DMS79 treated with DMSO at 0.1 percent for 48 hours (cell line): ENCODE measurements around the gene COL11A2.
"Not testable (repeated sequence)": the region's sequence is repeated elsewhere in the genome, so short reads cannot be mapped to it uniquely, and the experiment has no call there.

Source experiments
- DNase-seq: peaks from one replicate; lab custom pipeline; 2025; lab: John Stamatoyannopoulos, UW

Gene COL11A2

DNA sequence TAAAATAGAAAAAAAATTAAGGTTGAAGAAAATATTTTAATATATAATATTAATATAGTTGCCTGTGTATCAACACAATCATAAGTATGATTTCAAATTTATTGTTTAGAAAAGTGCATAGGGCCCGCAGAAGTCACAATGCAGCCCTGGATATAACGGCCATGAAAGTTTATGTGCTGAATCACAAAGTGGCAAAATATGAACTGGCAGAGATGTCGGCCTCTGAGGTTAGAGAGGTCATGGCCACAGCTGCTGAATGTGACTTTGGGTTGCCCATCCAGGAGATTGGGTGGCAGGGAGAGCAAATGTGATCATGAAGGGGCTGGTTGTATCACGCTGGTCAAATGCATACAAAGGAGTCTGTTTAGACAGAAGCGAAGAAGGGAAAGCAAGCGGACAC, 35.7 kb downstream of the COL11A2 start:
- no peak for DNase-seq

DNA sequence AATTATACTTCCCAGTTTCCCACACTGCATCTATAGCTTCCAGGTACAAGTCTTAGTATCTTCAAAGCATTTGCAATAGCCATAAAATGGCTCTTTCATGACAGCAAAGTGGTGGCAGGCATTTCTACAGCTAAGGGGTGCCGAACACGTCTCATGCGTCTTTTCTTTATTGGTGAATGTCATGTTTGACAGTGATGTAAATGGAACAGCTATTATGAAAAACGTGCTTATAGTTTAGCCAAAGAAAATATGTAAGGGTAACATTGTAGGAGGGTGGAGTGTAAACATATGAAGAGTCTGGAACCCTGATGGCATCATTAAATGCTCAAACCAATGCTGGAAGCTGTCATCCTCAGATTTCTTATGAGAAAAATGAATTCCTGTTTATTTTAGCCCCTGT, 37.9 kb downstream of the COL11A2 start:
- DNase-seq, result no peak

DNA sequence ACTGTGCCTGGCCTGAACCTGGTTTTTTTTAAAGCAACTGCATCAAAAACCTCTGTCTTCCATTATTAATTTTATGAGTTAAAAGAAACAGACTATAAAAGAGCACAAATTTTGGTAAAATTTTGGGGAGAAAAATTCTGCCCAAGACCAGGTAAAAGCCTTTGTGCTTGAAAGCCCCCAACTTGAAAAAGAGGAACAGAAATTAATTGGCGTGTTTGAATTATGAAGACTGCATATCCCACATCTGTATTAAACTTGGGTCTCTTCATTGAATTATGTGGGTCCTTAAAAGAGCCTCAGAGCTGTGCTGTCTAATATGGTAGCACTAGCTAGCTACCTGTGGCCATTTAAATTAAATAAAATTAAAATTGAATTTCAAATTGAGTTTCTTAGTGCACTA, 41.2 kb downstream of the COL11A2 start:
- DNase-seq, result no peak

DNA sequence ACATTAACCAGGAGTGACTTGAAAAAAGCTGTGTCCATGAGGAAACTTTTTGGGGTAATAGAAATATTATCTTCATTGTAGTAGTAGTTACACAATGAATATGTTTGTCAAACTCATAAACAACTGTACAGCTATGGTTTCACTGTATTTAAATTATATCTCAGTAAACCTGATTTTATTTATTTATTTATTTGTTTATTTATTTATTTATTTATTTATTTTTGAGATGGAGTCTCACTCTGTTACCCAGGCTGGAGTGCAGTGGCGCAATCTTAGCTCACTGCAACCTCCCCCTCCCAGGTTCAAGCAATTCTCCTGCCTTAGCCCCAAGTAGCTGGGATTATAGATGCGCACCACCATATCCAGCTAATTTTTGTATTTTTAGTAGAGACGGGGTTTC, 41.7 kb downstream of the COL11A2 start:
- not testable (repeated sequence) for DNase-seq

DNA sequence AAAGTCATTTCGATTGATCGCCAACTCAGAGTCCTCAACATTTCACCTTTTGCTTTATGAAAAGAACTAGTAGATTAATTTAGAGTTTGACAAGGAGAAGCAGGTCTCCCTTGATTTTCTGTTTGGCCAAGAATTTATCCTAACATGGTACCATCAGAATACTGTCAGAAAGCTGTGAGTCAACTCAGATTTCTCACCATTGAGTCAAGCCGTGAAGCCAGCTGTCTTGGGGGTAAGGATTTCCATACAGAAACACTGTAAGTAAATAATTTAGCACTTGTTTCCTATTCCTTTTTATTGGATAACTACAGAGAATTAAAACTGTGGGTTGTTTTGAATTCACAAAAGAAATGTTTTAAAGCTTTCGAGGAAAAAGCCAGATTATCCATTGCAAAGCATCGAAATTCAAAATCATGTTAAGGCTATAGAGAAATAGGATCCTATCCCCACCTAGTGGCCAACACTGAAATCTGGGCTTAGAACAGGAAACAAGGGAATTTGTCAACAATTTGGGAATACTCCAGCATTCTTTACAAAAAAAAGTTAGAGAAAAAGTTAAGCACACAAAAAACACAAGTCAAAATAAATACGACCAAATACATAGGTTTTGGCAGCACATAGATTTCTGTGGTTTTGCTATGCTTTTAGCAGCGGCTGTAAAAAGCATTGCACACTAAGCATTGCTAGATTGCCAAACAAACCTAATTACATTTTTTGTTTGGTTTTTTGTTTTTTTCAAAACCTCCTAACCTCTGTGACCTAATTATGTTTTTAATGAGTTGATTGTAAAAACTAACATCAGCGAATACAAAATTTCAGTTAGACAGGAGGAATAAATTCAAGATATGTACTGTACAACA, 44.2 kb downstream of the COL11A2 start:
- DNase-seq, result peak; percentile 28

DNA sequence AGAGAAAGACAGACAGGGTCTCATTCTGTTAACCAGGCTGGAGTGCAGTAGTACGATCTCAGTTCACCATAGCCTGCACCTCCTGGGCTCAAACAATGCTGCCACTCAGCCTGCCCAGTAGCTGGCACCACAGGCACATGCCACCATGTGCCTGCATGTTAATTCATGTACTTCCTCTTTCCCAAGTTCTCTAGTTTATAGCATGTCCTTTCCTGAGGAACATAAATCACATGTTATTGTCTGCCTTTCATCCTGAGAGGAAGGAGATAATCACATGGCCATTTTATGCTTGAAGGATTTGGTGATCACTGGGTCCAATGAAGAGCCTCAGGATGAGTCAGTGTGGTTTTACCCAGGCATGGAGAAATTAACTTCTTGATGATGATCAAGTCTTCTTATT, 47.9 kb downstream of the COL11A2 start:
- DNase-seq, result no peak

DNA sequence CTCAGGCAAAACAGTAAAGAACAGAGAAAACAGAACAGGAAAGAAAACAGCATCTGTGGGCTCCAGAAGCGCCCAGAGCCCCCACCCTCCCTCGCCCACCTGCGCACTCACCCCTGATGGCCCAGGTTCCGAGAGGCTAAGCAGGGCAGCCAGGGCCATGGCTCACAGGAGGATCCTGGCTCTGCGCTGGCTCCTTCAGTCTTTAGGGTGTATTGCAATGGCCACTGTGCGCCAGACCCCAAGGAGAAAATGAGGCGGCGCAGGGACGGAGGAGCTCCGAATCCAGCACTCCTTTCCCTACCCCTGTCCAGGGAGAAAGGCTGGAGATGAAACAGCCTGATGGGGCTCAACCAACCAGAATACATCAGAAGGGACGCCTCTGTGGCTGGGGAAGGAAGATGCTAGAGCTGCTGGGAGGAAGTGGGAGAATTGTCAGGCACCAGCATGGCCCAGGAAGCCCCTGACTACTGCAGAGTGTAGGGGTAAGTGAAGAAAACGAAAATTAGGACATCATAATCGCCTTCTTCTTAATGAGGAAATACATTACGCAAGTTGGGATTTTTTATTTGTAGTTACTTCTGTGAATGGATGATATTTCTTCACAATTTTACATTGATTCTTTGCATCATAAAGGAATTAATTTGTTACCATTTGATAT, 49.0 kb downstream of the COL11A2 start:
- DNase-seq, result no peak

DNA sequence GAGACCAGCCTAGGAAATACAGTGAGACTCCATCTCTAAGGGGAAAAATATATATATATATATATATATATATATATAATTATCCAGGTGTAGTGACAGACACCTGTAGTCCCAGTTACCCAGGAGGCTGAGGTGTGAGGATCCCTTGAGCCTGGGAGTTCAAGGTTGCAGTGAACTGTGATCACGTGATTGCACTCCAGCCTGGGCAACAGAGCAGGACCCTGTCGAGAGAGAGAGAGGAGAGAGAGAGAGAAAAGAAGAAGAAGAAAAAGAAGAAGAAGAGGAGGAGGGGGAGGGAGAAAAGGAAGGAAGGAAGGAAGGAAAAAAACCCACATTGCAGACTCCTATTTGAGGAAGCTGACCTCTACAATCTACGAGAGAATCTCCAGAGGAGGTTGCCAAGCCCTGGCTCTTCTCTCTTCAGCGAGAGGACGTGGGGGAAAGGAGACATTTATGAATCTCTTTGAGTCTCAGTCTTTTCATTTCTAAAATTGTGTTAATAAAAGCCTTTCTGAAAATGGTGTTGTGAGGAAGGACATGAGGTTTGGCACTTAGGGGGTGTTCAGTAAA, 49.7 kb downstream of the COL11A2 start:
- DNase-seq, result no peak

DNA sequence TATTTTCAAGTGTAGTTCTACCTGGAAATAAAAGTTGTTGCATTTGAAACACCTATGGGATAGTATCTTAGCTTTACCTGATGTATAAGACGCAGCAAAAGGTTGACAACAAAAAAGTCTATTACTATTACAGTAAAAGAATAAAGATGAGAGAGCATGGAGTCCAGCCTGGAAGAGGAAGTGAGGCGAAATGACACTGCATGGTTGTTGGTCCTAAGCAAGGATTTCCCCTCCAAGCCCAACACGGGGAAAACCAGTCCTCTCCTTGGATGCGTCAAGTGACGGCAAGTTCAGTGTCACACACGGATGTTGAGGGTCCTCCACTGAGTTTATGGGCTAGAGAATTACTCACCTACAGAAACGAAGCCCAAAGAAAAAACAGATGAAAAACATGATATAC, 51.7 kb downstream of the COL11A2 start:
- DNase-seq, result no peak

DNA sequence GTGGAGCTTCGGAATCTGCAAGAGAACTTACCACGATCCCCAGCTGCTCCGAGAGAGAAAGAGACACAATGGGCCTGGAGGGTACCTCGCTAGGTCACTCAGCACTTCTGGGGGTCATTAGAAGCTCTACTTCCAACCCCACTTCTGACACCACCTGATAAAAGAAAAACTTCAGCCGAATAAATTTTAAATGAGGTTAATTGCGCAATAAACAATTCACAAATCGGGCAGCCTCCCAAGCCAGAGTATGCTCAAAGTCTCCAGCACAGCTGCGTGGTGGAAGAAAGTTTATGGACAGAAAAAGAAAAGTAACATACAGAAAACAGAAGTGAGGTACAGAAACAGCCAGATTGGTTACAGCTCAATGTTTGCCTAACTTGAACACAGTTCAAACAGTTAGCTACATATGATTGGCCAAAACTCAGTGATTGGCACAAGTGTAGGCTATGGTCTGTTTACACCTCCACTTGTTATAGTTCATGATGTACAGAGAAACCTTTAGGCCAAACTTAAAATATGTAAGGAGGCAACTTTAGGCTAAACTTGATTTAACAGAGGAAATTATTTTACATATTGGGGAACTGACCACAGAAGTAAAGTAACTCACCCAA, 52.6 kb downstream of the COL11A2 start:
- DNase-seq, result no peak

DNA sequence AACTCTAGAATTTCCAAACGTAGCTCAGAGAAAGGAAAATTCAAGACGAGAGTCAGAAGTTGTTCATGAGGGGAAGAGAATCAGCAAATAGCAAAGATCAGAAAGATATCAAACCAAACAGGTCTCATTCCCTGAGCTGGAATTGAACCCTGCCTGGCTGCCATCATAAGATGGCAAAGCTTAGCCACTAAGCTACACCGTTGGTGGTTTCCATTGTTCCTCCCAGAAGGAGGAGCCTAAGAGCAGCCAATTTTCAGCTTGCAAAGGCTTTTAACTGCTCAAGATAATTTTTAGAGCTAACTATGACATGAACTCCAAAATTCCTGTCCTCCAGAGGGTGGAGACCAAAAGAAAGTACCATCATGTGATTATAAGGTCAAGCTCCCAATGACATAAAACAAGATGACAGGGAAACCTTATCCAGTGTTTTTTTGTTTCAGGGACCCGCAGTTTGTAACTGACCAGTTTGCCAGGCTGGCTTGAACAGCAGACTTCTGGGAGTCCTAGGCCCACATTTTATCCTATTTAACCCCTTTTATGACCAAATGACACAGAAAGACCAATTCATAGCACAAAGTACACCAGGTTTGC, 55.9 kb downstream of the COL11A2 start:
- no peak for DNase-seq

DNA sequence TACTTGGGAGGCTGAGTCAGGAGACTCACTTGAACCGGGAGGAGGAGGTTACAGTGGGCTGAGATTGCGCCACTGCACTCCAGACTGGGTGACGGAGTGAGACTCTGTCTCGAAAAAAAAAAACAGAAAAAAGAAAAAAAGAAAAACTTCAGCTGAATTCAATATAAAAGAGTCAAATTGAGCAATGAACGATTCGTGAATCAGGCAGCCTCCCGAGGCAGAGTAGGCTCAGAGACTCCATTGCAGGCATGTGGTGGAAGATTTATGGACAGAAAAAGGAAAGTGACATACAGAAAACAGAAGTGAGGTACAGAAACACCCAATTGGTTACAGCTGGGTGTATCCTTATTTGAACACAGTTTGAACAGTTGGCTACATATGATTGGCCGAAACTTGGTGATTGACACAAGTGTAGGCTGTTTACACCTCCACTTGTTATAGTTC, 60.2 kb downstream of the COL11A2 start:
- DNase-seq, result no peak

DNA sequence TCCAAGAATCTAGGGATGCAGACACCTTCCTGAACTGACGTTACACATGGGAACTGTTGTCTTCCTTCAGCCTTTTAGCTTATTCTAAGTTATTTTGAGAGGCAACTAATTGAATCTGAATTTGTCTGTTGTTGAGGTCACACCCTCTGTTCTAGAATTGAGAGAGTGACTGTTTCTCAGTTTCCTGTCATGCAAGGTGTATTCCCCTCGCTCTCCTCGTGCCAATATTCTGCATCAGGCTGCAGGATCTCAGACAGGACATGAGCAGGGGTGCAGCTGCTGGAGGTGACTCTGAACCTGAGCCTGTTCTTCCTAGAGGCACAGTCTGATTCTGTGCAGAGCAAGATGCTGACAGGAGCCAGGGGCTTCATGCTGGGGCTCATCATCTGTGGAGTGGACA, 63.9 kb downstream of the COL11A2 start:
- DNase-seq, result no peak

DNA sequence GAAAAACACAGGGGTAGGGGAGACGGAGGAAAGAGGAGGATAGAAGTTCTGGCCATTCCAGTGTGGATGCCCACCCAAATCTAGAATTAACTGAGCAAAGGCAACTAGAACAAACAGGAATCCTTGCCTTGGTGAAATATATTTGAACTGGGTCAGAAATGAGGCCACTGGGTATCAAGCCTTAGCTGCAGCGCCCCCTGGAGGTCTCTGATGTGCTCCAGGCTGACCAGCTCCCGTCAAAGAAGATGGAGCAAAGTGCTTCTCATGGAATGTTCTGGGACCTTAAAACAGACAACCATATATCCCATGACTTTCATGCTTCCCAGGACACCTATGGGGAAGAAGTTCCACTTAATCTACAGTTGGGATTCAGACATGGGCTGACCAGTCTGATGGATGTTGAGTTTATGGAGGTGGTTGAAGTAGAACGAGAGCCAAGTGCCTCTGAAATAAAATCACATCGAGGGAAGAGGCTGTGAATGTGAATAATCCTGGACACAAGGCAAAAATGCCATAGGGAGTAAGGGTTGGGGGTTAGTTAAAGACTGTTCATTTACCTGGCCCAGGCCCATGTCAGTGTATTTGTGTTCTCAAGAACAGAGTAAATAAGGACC, 66.1 kb downstream of the COL11A2 start:
- DNase-seq, result no peak

DNA sequence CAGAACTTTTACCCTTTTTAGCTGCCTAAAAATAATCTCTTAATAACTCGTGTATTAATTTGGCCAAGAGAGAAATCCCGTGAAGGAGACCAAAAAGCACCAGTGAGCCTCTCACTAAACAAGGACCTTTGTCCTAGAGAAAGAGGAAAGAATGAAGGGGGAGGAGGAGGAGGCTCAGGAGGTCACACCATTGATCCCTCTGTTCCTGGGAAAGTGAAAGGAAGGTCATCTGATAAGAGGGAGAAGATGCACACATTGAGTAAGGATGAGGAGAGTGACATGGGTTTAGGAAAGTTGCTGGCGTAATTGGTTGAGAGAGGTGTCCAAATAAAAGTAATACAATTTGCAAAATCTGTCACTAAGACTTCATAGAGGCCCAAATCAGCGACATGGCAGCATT, 67.3 kb downstream of the COL11A2 start:
- DNase-seq, result no peak

DNA sequence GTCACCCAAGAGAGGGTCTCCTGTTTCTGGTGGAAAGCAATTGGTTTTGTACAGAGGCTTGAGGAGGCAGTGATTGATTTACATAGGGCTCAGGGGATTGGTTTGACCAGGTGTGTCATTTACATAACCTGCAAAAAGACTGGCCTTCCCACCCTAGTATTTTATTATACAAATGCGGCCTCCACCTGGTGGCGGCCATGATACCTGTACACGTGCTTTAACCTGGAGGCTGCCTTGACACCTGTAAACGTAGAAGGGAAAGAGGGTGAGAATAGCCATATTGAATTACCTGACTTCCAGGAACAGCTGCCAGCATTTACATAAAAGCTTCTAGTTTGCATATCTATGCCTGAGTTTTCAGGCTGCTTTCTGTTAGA, 67.8 kb downstream of the COL11A2 start:
- DNase-seq, result no peak

DNA sequence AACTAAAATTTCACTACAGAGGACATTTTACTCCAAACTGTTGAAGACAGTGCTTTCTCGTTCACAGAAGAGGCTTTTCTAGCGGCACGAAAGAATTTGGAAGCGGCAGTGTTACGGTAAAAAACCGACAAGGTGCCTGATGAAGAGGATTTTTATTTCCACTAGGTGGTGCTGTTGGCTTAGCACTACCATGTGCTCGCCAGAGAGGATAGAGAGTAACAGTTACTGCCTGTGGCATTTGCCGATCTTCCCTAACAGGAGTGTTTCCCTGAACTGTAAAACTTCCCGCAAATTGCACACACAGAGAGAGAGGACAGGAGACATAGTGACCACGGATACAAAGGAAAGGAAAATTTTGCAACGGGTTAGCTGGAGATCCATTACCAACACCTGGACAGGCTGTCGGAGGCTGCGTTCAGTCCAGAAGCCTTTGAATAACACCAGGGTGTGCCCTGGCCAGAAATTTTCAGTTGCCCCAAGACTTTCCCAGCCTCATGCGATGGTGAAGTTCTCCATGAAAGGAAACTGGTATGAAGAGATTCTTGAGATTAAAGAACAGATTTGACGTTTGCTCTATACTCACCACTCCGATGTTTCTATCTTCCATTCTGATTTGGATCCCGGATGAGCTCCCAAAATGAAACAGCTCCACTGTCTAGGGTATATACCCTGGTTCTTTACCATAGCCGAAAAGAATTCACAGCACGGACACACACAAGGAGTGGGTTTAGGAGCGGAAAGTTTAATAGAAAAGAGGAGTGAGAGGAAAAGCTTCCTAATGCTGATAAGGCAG, 68.3 kb downstream of the COL11A2 start:
- peak; percentile 33 for DNase-seq

DNA sequence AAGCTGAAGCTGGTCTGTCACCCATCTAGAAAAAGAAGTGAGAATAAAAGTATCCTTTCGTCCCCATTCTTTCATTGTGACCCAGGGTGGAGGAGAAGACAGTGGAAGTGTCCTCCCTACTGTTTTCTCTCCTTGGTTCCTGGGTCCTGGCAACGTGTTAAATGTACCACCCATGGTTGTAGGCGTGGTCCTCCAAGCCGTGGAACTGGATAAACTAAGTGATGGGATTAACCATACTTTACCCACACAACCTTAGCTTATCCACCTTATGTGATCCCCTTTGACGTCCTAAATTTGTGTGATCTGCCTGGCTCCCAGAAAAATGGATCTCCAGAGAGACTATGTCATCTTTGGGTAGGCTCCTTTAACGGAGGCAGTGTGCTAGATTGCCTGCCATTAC, 69.1 kb downstream of the COL11A2 start:
- no peak for DNase-seq

DNA sequence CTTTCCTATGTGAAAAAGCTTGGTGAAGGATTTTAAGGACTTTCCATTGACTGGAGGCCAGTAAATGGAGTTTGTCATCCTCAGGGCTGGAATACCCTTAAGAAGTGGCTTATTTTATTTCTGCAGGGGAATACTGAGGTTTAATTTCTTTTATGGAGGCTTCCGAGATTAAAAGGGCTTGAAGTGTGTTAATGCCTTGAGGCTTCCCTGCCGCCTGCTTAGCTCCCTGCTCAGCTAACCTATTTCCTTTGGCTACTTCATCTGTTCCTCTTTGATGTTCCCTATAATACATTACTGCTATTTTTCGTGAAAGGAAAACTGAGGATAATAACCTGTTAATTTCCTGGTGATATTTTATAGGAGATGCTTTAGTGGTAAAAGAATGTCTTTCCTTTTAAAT, 72.3 kb downstream of the COL11A2 start:
- no peak for DNase-seq

DNA sequence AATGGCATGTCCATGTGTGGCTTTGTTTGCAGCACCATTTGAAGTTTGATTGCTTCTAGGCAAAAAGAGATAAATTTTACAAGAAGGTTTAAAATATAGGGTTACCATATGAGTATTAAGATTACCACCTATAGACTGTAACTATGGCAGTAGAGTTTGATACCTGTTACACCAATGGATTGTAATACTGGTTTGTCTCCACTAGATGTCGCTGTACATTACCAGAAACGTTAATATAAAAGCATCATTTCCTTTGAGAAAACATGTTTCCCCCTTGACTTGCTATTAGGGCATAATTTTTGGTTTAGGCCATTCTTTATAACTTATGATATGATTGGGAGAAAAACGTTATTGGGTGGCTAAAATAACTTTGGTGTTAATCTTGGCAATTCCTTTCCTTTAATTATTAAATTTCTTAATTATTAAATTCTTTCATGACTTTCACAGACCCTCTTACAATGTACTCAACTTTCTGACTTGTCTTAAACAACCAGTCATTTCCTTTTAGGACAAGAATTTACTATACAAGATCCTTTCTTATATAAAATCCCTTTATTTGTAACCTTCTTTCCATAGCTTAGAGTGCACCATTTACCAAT, 73.6 kb downstream of the COL11A2 start:
- DNase-seq, result peak; percentile 45

DNA sequence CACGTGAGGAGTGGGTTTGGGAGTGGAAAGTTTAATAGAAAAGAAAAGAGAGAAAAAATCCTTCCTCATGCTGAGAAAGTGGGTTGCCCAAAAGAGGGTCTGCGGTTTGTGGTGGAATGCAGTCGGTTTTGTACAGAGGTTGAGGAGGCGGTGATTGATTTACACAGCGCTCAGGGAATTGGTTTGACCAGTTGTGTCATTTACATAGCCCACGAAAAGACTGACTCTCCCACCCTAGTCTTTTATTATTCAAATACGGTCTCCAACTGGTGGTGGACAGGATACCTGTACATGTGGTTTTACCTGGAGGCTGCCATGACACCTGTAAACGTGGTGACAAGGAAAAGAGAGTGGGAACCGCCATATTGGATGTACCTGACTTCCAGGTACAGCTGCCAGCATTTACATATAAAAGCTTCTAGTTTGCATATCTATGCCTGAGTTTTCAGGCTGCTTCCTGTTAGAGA, 74.4 kb downstream of the COL11A2 start:
- no peak for DNase-seq
